ENCODE measurements around the gene ITGA1.

- TF ChIP-seq CTCF (IDR thresholded peaks at IDR 0.05; ENCODE audit: low read length) (no peak), EZH2phosphoT487 (IDR thresholded peaks at IDR 0.05; ENCODE audit: low read length) (no peak)
Observed at GRCh38 chr5:52947851-52948250, 160.1 kb downstream of the ITGA1 start.
